NCI-H446 (cell line): ENCODE results near the gene NDP.
A peak's percentile ranks its signal among the peaks of the same experiment; 100 is the strongest.
"Not testable (repeated sequence)": the region's sequence is repeated elsewhere in the genome, so short reads cannot be mapped to it uniquely, and the experiment has no call there.

ENCODE experiments used
- DNase-seq, 2 experiments: peaks; one replicate each; lab custom pipeline; 2025; lab: John Stamatoyannopoulos, UW

The NDP gene

DNA sequence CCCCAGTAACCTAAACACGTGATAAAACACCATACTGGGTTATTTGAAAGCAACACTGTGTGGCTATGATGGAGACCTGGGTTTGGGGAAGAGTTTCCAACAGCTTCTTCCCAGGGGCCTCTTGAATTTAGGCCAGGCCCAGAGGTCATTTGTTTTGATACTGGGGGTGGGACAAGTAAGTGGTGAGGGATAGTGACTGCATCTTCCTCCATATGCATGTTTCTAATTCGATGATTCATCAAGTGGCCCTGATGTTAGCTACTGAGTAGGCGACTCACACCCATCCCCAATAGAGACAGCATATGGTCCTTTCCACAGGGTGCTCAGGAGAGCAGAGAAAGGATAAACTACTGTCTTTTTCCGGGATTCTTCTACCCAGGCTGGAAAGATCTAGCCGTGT, 2.7 kb downstream of the NDP start:
- peak; percentile 51 to 75 for DNase-seq

DNA sequence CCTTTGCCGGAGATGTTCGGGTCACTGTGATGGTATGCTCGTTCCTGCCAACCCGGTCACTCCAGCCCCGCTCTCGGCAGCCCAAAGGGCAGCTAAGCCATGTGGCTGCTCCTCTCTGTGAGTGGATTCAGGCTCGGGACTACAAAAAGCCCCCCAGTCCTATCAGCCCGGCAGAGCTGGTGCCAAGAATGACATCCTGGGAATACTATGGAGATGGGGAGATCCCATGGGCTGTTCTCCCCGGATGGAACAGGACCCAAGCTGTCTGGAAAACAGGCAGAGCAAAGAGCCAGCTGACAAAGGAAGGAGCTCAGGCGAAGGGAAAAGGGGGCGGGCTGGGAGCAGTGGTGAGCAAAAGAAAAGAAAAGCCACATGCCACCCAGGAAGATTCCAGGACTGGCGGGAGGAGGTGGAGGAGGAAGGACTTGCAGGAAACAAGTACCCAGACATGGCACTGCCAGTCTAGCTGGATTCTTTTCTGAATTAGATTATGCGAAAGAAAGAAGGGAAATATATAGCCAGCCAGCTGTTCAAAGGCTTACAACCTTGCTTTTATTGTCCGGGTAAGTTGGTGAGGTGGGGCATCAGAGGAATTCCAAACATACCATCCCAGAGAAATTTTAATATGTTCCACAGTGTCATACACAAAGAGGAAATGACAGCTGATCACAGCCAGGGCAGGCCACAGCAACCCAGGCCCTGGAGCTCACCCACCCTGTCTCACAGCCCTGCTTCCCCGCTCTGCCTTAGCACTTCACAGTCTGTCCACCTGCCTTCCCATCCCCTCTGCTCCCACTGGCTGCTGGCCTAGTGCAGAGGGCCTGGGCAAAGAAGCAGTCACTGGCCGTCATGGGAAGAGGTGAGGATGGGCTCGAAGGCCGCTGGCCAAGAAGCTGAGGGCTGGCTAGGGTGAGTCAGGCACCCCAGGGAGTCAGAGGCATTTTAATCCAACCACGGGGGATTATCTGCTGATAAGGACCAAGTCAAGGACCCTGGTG, 3.4 kb downstream of the NDP start:
- peak in 1 of 2 experiments; percentile 41 for DNase-seq

DNA sequence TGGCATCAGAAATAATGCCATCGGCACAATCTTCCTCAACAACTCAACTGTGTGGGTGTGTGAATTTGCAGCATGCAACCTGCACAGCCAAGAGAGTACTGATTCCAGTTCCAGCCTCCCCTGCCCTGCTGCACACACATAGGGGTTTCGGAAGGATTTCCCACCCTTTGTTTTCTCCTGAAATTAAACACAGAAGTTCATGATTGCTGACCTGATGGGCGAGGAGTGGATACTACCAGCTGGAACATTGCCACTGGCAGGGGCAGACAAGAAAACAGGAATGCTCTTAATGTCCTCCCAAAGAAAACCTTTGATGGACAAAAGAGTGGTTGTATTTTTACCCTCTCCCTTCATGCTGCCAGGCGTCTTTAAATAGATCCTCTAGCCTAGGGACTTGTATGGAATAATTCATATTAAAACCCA, 4.8 kb downstream of the NDP start:
- DNase-seq, result no peak

DNA sequence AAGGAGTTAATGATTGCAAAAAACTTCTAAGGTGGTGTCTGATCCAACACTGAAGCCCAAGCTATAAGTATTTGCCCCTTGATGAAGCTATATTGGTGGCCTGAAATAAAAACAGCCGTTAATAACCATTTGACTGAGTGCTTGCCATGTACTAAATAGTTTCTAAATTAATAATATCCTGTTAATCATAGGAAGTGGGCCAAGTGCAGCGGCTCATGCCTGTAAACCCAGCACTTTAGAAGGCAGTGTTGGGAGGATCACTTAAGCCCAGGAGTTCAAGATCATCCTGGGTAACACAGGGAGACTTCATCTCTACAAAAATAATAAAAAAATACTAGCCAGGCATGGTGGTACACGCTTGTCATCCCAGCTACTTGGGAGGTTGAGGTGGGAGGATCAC, 8.3 kb downstream of the NDP start:
- DNase-seq, result no peak

DNA sequence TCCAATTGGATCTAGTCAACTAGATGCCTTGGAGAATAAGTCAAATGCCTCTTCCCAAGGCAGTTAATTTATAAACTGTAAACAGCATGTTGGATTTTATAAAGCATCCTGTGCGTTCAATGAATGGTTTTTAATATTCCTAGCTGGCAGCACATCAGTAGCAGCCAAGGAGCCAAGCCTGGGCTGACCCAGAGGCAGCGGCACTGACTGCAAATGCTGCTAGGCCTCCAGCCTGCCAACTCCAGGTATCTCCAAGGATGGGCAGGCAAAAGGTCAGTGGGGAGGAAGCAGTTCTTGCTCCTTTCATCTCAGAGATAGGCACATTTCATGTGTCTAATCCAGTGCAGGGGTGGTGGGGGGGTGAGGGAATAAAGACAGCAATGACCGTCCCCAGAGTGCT, 9.5 kb downstream of the NDP start:
- peak in 1 of 2 experiments; percentile 31 for DNase-seq

DNA sequence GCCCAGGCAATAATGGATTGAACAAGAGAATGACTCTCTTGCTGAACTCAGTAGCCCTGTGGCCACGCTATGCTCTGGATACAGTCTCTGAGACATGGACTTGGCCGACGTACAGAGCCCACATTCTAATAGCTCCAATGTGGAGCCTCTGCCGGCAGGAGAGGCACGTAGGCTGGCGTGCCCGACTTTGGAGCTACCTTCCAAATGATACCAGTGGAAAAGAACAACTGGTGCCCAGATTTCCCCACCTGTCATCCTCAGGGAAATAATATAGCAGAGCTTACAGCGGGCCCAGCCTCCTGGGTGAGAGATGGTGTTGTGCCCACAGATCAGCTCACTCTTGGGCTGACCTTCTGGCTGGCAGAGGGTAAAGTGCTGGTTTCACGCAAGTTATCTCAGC, 10.6 kb downstream of the NDP start:
- peak in 1 of 2 experiments; percentile 80 for DNase-seq

DNA sequence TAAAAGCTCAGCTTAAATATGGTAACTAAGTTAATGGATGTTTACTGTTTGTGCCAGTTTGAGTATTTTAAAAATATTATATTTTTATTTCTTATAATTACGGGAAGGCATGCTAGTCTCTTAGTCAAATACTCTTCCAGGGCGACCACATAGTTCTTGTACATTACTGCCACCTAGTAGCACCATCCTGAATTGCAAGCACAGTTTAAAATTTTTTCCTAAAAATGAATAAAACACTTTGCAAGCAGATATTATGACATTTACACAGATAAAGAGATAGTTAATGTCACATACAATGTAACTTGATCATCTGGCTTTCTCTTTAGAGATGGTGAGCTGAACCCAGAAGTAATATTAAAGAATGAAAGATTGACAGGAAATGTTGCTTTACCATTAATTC, 11.5 kb downstream of the NDP start:
- peak in 1 of 2 experiments; percentile 12 for DNase-seq

DNA sequence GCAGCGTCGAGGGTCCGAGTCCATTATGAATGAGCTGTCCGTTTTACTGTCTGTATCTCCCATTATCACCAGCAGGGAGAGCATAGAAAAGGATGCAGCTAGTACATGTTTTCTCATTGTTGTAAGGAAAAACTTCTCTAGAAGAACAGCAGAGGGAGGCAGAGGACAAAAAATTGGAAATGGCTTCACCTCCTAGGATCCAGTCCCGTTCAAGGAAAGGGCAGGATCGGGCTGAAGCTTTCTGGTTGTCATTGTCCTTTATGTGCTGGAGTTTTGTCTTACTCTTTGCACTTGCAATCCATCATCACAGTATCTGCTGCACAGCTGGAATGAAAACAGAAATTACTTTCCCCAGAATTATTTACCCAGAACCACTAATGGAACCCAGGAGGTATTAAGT, 14.7 kb downstream of the NDP start:
- DNase-seq, result peak; percentile 82 to 89

DNA sequence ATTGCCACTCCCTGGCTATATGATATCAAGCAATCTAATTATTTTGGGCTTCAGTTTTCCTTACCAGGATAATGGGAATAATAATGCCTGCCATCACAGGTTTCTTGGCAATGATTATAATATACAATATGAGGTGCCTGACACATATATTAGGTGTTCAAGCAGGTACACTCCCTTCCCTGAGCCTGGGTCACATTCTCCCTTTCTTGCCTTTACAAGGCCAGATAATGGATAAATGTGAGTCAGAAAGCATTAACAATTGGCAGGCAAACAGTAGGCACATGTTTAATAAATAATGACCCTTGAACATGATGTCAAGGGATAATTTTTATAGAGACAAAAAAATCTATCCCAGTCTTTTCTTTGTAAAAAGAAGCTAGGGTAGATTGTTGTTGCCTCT, 17.2 kb downstream of the NDP start:
- DNase-seq, result no peak

DNA sequence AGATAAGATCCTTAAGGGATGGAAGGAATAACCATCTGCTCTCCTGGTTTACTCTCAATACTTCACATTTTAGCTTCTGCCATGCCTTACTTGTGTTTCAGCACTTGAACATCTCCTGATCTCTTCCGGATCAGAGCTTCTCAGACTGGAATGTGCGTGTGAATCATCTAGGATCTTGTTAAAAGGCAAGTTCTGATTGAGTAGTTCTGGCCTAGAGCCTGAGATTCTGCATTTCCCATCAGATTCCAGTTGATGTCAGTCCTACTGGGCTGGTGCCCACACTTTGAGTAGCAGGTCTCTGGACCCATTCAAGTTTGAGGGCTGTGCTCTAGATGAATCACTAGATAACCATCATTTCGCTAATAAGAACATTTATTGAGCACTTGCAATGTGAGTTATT, 20.0 kb downstream of the NDP start:
- DNase-seq, result peak in 1 of 2 experiments; percentile 50

DNA sequence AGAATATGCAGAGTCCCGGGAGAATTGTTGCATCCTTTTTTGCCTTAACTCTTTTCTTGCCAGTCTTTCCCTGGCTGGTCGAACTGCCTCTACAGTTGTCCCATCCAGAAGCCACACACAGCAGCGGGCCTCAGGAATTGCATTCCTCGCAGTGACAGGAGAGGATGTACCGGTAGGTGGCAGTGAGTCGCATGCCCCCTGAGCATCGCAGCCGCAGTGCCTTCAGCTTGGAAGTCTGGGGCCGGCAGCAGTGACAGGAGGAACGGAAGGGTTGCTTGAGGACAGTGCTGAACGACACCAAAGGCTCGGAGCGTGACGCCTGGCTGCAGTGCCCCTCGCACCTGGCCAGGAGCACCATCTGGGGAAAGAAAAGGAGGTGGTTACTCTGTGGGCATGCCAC, 23.5 kb downstream of the NDP start:
- no peak for DNase-seq

DNA sequence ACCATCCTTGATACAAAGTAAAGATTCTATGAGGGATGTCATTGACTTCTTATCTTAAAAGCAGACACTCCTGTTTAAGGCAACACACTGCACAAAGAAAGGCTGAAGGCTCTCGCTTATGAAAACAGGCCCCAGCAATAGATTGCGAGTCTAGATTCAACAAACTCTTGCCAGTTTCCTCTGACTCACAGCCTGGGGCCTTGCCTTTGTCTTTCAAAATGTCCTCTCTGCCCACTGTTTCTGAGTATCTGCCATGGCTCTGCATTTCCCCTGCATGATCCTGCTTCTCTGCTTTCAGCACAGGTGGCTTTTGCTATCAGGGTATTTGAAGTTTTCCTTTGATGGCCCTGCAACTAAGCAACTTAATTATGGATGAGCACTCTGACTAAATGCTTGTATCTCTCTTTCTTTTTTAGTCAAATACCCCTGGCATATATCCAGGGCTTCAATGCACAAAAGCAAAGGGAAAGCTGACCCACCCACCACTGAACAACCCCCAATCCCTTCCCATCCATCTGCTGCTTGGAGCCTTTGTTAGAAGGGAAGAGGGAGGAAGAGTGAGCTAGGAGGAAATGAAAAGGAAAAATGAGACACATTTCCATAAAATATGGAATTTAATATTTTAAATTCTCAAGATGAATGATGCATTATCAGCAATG, 32.2 kb downstream of the NDP start:
- DNase-seq, result peak; percentile 71 to 92

DNA sequence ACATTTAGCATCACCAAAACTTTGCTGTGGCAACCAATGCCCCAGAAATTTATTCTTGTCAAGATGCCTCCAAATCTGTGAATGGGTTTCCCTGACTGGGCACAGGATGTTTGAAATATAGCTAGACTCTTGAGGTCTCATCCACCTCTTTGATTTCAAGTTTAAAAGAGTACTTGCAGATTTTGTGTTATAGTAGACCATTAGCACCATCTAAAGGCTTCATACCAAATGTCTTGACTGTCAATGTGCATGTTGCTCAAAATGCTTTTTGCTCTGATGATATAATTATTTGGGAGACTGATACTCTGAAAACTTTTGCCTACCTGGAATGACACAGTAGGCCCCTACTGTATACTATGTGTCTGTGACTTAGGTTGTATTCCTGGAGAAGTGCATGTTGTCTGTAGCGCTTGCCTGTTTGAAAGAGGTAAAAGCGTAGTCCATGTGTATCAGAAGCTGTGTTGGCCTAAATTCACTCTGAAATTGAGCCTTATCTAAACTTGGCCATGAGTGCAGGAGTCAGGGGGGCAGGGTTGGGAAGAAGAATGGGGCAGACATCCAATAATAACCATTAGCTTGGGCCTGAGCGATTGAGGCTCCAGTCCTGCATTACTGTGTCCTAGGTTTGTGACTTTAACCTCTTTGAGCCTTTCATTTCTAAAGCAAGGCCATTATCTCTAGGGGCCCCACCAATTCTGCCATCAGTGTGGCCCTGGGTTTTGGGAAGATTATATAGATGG, 33.8 kb downstream of the NDP start:
- peak in 1 of 2 experiments; percentile 29 for DNase-seq

DNA sequence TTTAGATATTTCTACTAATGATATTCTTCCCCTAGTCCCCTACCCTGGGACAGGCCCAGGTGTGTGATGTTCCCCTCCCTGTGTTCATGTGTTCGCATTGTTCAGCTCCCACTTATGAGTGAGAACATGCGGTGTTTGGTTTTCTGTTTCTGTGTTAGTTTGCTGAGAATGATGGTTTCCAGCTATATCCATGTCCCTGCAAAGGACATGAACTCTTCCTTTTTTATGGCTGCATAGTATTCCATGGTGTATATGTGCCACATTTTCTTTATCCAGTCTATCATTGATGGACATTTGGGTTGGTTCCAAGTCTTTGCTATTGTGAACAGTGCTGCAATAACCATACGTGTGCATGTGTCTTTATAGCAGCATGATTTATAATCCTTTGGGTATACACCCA, 51.2 kb downstream of the NDP start:
- DNase-seq, result not testable (repeated sequence)

DNA sequence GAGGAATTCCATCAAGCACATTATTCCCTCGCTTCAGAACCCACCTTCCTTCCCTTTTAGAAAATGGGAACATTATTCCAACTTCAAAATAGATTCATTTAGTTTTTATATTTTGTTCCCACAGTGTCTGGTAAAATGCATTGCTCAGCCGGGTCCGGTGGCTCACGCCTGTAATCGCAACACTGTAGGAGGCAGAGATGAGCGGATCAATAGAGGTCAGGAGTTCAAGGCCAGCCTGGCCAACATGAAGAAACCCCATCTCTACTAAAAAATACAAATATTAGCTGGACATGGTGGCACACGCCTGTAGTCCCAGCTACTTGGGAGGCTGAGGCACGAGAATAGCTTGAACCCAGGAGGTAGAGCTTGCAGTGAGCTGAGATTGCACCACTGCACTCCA, 62.4 kb downstream of the NDP start:
- not testable (repeated sequence) for DNase-seq

DNA sequence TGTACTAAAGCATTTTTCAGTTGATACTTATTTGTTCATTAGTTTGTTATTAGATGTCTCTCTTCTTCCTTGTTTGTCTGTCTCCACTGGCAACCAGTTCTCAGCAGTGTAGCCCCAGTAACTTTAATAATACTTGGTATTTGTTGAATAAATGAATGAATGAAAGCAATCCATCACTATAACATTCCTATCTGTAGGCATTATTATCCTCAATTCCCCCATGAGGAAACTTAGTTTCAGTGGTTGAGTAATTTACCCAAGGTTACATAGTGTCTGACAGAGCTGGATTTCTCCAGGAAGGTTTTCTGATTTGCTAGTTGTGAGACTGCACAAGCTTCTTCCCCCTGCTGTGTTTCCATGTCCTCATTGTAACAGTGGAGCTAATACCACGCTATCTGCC, 63.2 kb downstream of the NDP start:
- no peak for DNase-seq

DNA sequence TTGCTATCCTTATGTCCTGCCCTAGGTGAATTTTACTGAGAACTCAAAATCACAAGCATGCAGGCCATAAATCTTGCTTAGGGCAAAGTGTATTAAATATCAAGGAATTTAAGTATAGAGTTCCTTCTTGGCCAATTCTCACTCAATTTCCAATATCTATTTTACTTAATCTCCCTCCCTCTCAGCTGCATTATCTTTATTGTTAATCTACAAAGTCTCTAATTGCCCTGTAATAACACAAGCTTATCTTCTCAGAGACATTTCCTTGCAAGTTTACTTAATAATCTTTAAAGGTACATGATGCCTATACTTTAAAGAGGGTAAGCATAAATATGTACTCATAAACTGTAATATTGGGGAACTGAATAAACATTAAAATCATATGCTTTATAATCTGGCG, 64.0 kb downstream of the NDP start:
- no peak for DNase-seq

DNA sequence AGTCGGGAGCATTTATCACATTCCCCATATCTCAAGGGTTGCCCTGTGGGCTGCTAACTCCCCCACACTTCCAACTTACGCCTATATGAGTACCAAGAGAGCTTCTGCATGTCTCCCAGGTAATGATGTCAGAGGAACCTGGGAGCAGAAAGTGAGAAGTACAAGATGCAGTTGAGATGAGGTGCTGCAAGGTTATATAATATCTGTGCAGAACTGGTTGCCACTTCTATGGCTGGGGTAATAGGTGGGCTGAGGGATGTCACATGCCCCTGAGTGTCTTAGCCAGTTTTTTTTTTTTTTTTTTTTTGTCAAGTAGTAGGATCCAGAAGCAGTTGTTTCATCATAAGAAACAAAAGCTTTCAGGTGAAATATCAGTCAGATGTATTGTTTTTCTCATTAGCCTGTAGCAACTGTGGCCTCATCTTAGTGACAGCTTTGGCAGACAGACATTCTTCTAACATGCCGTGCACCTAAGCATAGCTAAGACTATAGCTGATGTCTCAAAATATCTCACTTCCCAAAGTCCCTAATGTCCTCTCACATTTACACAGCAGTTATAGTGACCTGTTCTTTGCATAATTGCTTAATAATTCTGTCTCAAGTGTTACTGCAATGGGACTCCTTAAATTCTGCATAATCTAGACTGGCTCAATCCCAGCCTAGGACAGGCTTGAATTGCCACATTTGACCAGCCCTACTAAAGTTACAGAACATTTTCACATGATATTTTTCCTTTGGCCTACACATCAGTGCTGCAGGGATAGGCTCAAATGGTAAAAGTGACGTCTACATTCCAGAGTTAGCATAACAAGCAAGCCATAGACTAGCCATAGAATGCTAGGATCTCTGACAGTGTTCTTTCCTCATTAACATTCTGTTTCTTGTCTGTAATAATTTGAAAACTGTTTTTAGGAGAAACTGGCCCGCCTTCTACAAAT, 73.0 kb downstream of the NDP start:
- DNase-seq, result no peak
